Activated CD4-positive, alpha-beta T cell treated with anti-CD3 and anti-CD28 coated beads, Interleukin-2, amount 50 U/mL, for 48 hours (primary cell): Measurements from ENCODE around the gene ADAMTS8.
"Not testable (repeated sequence)": the region's sequence is repeated elsewhere in the genome, so short reads cannot be mapped to it uniquely, and the experiment has no call there.

ENCODE experiments used
- DNase-seq, 2 experiments: peaks; one replicate each; pipeline ENCODE4 v3.0.0-alpha.2; 2020

The ADAMTS8 gene

GRCh38 chr11:130459521-130459920 is 31.1 kb upstream of the ADAMTS8 start:
- no peak for DNase-seq

- DNase-seq = no peak
Observed at GRCh38 chr11:130458410-130458729, 30.0 kb upstream of the ADAMTS8 start.

GRCh38 chr11:130457623-130458409 is 29.4 kb upstream of the ADAMTS8 start:
- DNase-seq = no peak

- DNase-seq = no peak
Observed at GRCh38 chr11:130456286-130456685, 27.9 kb upstream of the ADAMTS8 start.

- DNase-seq = no peak
Observed at GRCh38 chr11:130455483-130456127, 27.2 kb upstream of the ADAMTS8 start.

GRCh38 chr11:130454491-130455252 is 26.3 kb upstream of the ADAMTS8 start:
- no peak for DNase-seq

- DNase-seq = no peak
Observed at GRCh38 chr11:130452940-130453339, 24.5 kb upstream of the ADAMTS8 start.

GRCh38 chr11:130452176-130452575 is 23.8 kb upstream of the ADAMTS8 start:
- no peak for DNase-seq

GRCh38 chr11:130451231-130452019 is 23.0 kb upstream of the ADAMTS8 start:
- DNase-seq = no peak

- no peak for DNase-seq
Observed at GRCh38 chr11:130449996-130450769, 21.8 kb upstream of the ADAMTS8 start.

GRCh38 chr11:130449310-130449990 is 21.0 kb upstream of the ADAMTS8 start:
- DNase-seq = no peak

GRCh38 chr11:130448416-130449309 is 20.3 kb upstream of the ADAMTS8 start, which contains the start of gene ADAMTS15:
ADAMTS15 (plus strand) TSS chr11:130448645; CDS start chr11:130448974, 329 bp downstream.
- DNase-seq = peak; percentile 43 to 56

- DNase-seq = no peak
Observed at GRCh38 chr11:130448039-130448415, 19.6 kb upstream of the ADAMTS8 start.

GRCh38 chr11:130445788-130446187 is 17.4 kb upstream of the ADAMTS8 start:
- DNase-seq = no peak

- DNase-seq = no peak
Observed at GRCh38 chr11:130442737-130443136, 14.3 kb upstream of the ADAMTS8 start.

GRCh38 chr11:130441719-130442118 is 13.3 kb upstream of the ADAMTS8 start:
- no peak for DNase-seq

- no peak for DNase-seq
Observed at GRCh38 chr11:130439876-130440275, 11.5 kb upstream of the ADAMTS8 start.

GRCh38 chr11:130439160-130439519 is 10.7 kb upstream of the ADAMTS8 start:
- peak in 1 of 2 experiments; percentile 26 for DNase-seq

- DNase-seq = not testable (repeated sequence)
Observed at GRCh38 chr11:130438401-130439159, 10.2 kb upstream of the ADAMTS8 start.

- no peak for DNase-seq
Observed at GRCh38 chr11:130437848-130438247, 9.4 kb upstream of the ADAMTS8 start.
